GM04503 (cell line): ENCODE data around the gene PXMP2.
"Not testable (repeated sequence)": the region's sequence is repeated elsewhere in the genome, so short reads cannot be mapped to it uniquely, and the experiment has no call there.

Experiments
- DNase-seq: peaks from one replicate; pipeline ENCODE4 v3.0.0-alpha.2; 2012; ENCODE audit warnings: low read depth

Gene PXMP2

DNA sequence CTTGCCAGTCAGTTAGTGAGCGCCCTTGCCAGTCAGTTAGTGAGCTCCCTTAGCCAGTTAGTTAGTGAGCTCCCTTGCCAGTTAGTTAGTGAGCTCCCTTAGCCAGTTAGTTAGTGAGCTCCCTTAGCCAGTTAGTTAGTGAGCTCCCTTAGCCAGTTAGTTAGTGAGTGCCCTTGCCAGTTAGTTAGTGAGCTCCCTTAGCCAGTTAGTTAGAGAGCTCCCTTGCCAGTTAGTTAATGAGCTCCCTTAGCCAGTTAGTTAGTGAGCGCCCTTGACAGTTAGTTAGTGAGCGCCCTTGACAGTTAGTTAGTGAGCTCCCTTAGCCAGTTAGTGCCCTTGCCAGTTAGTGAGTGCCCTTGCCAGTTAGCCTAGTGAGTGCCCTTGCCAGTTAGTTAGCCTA lies 7.5 kb downstream of the PXMP2 start:
- not testable (repeated sequence) for DNase-seq

DNA sequence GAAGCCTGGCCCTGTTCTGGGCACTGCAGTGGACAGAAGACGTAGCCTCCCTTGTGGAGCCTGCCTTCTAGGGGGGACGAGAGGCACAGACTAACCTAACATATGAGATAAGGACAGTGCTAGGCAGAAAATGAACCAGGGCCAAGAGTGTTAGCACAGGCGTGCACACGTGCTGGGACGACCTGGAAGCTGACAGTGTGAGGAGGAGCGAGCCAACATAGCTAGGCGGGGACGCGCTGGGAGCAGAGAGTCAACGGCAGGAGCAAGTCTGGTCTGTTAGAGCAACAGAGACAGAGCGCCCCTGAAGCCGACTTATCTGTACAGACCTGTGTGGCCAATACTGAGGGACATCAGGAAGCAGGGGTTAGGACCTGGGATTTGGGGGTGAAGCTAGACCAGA lies 8.0 kb downstream of the PXMP2 start:
- no peak for DNase-seq

DNA sequence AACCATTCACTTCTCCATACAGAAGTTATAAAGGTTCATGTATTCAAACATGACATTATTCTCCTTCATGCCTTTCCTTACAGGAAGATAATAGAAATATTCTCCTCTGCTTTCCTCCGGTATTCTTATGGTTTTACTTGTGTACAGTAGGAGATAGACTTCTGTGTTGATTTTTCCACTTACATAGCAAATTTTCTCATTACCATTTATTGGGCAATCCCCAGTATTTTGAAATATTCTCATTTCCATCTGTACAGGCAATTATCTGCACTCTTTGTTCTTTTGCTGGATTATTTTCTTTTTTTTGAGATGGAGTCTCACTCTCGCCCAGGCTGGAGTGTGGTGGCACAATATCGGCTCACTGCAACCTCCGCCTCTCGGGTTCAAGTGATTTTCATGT lies 11.0 kb downstream of the PXMP2 start:
- no peak for DNase-seq

- DNase-seq = no peak
Observed at GRCh38 chr12:132700212-132700822, 12.9 kb downstream of the PXMP2 start.

DNA sequence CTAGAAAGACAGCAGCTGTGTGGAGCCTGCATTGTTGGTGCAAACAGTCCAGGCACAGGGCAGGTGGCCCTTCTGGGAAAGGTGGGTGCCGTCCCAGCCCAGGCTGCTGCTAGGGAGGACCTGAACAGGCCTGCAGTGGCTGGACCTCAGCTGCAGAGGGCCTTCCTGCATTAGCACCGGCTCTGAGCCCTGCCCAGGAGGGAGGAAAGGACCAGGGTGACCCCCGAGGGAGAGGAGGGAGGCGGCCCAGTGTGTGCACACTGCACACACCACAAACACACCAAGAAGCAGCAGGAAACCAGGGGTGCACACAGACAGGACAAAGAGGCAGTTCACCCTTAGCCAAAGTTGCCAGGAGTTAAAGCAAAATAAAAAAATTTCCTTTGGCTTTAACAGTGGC lies 15.3 kb downstream of the PXMP2 start:
- no peak for DNase-seq

DNA sequence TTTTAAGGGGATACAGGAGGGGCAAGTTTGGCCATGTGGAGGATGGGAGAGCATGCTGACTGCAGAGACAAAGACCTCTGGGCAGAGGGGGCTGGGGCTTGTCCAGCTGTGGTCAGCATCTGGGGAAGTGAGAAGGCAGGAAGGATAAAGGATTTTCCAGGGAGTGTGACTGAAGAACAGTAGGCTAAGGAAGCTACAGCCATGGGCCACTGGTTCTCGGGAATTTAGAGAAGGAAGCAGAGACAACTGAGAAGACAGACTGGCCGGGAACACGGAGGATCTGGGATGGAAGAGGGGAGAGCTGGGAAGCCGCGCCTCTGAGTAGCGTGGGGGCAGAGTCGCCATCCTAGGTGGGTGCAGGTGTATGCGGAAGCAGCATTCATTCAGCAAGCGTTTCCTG lies 16.3 kb downstream of the PXMP2 start:
- DNase-seq = no peak

GRCh38 chr12:132707241-132707640 lies 19.9 kb downstream of the PXMP2 start:
- DNase-seq = no peak

- DNase-seq = no peak
Observed at GRCh38 chr12:132708150-132708549, 20.8 kb downstream of the PXMP2 start.

- DNase-seq = no peak
Observed at GRCh38 chr12:132710043-132710404, 22.6 kb downstream of the PXMP2 start.

DNA sequence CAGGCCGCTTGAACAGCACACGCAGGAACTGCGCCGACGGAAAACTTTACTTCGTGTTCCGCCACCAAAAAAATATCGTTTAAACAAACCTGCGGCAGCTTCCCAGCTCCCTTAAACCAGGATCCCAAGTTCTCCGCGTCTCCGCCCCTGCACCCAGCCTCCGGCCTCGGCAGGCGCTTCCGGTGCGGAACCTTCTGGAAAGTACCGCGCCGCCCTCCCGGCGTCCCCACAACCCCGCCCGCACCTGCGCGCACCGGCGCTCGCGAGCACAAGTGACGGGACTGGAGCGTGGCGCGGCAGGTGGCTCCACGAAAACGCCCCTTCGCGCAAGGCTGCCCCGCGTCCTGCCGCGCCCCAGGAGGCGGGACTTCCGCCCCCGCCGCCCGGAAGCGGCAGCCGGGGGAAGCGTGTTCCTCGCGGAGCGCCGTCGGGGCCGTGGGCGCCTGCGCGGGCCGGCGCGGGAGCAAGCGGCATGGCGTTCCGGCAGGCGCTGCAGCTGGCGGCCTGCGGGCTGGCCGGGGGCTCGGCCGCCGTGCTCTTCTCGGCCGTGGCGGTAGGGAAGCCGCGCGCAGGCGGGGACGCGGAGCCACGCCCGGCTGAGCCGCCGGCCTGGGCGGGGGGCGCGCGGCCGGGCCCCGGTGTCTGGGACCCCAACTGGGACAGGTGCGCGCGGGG lies 23.2 kb downstream of the PXMP2 start, which contains the start of gene PGAM5:
Gene PGAM5, plus strand, starts transcription at position 438 of the 675 bp plus-strand sequence. Its CDS starts 35 bp downstream, at position 473.
- DNase-seq = peak; percentile 21

DNA sequence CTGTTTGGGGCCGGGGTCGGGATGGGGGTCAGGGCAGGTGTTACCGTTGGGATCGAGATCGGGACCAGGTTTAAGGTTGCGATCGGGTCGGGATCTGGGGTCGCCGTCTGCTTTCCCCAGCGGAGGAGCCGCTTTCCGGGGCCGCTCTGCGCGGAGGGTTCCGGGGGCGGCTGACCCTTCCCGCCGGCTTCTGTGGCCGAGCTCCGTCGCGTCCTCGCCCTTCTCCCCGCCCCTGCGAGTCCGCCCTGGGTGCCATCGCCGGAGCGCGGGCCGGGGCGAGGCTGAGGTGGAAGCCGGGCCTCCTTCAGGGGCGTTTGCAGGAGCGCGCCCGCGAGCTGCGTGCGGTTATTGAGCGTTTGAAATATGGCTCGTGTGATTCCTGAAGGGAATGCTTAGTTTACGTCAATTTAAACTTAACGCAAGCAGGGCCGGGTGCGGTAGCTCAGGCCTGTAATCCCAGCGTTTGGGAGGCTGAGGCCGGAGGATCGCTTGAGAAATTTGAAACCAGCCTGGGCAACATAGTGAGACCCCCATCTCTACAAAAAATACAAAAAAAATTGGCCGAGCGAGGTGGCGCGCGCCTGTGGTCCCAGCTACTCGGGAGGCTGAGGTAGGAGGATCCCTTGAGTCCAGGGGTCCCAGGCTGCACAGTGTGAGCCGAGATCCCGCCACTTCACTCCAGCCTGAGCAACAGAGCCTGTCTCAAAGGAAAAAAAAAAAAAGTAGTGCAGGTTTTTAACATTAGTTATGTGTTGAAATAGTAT lies 23.9 kb downstream of the PXMP2 start:
- DNase-seq = no peak

DNA sequence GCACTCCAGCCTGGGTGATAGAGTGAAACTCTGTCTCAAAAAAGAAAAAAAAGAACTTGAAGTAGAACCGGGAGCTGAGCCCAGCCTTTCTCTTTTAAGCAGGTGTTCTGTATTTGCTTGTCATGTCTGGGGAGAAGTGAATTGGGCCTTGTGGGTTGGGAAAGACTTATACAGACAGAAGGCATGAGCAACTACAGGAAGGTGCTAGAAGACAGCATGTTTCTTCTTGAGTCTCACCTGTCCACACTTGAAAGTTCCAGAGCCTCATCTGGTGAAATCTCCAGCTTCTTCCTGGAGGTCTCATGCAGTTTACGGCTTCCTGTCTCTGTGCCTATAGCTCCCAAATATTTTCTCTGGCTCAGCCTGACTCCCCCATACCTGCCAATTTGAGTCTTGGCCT lies 25.7 kb downstream of the PXMP2 start:
- DNase-seq = no peak

DNA sequence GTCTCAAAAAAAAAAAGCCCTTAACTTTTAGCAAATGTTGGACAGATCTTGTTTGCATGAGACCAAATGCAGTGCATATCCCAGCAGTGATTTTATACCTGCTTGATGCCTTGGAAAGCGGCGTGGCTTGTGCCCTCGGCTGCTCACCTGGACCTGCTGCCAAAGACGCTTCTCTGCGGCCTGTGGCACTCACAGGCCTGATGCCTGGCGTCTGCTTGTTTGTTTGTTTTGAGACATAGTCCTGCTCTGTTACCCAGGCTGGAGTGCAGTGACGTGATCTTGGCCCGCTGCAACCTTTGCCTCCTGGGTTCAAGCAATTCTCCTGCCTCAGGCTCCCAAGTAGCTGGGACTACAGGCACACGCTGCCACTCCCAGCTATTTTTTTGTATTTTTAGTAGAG lies 28.5 kb downstream of the PXMP2 start:
- DNase-seq = no peak

DNA sequence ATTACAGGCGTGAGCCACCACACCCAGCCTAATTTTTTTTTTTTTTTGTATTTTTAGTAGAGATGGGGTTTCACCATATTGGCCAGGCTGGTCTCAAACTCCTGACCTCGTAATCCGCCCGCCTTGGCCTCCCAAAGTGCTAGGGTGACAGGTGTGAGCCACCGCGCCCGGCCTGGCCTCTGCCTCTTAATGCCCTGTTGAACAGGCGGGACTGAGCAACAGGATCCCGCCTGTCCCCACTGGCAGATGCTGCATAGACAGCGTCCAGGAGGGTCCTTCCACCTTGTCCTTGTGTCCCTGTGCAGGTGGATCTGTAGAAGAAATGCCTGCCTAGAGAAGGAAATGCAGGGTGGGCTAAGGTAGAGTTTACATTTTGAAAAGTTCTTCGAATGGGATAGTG lies 29.0 kb downstream of the PXMP2 start:
- no peak for DNase-seq

DNA sequence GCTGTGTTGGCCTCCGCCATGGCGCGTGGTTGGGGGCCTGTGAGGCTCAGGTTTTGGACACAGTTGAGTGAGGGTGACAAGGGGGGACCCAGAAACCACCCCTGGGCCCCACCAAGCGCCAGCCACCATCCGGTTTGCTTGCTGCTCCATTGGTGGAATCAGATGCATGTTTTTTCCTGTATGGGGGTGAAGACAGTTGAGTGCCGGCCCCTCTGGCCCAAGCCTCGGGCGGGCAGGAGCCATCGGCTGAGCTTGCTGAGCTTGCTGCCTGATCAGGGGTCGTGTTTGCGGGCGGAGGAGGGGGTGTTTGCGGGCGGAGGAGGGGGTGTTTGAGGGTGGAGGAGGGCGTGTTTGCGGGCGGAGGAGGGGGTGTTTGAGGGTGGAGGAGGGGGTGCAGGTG lies 29.6 kb downstream of the PXMP2 start:
- no peak for DNase-seq

GRCh38 chr12:132717531-132718387 lies 30.4 kb downstream of the PXMP2 start:
- no peak for DNase-seq

GRCh38 chr12:132718644-132719043 lies 31.3 kb downstream of the PXMP2 start:
- no peak for DNase-seq

GRCh38 chr12:132719141-132719953 lies 32.0 kb downstream of the PXMP2 start:
- no peak for DNase-seq

DNA sequence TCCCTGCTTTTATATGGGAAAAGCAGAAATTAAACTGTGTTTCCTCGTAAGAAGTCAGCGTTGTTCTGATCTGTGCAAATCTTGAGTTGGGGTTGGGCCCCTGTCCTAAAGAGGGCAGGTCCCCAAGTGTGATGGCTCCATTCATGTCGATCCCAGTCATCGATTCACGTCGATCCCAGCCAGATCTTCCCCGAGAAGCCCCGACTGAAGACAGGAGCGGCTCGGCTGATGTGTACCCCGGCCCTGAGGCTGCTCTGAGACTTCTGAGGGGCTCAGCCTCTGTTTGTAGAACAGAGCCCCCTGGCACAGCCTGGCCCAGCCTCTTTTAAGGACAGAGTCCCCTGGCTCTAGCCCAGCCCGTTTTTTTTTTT lies 32.6 kb downstream of the PXMP2 start:
- DNase-seq = no peak

DNA sequence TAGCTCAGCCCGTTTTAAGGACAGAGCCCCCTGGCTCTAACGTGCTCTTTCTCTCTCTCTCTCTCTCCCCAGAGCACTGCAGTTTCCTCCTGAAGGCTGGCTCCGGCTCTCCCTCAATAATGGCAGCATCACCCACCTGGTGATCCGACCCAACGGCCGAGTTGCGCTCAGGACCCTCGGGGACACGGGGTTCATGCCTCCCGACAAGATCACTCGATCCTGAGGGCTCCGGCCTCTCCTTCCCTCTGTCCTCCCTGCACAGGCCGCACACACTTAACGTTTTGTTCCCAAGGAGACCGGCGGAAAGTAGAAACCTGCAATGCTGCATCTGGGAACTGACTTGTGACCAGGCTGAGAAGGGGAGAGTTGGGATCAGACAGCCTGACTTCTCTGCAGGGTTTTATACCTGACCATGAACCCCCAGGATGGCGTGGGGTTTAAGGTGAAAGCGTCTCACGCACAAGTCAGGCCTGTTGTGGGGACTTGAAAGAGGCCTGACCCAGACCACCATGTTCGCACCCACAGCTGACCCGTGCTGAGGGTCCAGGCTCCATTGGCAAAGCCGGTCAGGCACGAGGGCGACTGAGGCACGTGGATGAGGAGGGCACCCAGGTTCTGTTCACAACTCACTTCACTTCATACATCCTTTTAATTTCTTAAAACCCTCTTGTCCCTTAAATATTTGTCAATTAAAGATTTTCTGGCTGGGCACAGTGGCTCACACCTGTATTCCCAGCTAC lies 33.4 kb downstream of the PXMP2 start:
- DNase-seq = no peak
